ENCODE data around the gene KIF5A.

The KIF5A gene

DNA sequence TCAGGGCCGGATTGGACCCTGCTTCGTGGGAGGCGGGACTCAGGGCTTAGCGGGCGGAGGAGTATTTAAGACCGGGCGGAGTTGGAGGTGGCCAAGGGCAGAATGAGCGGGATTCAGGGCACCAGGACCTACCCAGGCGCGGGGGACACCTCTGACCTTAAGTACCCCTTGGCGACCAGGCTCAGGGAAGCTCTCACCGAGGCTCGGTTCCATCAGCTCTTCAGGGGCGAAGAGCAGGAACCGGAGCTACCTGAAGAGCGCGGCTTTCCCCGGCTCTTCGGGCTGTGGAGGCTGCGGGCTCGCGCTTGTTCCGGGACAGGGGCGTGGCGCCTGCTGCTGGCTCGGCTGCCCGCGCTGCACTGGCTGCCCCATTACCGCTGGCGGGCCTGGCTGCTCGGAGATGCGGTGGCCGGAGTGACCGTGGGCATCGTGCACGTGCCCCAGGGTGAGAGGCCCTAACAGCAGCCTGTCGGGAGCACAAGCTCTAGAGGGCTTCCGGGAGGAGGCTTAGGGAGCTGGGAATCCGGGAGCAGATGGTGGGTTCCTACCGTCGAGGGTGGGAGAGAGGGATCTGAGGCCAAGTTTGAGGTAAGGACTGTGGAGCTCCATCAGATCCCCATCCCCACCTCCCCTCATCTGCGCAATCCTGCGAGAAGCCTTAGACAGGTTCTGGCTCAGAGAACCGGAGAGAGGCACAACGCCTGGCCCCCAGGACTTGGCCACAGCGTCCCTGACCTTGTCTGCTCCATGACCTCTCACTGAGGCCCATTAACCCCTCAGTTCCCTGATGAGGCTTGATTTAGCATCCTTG is 69.8 kb downstream of the KIF5A start:
- H3K27ac ChIP-seq = no peak overlapping the region
- no peak for TF ChIP-seq ZFX (IDR thresholded peaks at IDR 0.05)
- TF ChIP-seq, protein P1, sequence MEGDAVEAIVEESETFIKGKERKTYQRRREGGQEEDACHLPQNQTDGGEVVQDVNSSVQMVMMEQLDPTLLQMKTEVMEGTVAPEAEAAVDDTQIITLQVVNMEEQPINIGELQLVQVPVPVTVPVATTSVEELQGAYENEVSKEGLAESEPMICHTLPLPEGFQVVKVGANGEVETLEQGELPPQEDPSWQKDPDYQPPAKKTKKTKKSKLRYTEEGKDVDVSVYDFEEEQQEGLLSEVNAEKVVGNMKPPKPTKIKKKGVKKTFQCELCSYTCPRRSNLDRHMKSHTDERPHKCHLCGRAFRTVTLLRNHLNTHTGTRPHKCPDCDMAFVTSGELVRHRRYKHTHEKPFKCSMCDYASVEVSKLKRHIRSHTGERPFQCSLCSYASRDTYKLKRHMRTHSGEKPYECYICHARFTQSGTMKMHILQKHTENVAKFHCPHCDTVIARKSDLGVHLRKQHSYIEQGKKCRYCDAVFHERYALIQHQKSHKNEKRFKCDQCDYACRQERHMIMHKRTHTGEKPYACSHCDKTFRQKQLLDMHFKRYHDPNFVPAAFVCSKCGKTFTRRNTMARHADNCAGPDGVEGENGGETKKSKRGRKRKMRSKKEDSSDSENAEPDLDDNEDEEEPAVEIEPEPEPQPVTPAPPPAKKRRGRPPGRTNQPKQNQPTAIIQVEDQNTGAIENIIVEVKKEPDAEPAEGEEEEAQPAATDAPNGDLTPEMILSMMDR (conservative IDR thresholded peaks at IDR 0.05) = no peak

DNA sequence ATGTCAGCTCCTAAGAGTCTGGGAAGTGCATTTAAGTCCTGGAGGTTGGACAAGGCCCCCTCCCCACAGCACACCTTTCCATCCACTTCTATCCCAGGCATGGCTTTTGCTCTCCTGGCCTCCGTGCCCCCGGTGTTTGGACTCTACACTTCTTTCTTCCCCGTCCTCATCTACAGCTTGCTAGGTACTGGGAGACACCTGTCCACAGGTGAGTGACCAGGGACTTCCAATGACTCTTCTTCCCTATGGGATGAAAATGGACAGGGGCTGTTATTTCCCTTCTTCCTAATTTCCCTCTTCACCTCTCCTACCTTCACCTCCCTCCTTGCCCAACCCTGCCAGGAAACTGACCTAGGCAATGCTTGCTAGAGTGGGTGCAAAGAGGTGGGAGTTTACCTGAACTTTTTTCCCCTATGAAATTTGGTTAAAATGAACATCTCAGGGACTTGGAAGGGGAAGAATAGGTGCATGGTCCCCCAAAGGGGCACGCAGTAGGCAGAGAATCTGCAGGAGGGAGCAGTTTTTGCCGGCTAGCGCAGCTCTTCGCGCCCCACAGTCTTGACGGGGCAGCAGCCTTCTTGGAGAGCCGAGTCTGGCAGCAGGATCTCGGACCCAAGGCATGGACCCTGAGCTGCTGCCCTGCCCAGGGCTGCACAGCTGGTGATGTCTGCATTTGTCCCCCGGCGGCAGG is 70.5 kb downstream of the KIF5A start:
- no peak for TF ChIP-seq ZFX (IDR thresholded peaks at IDR 0.05)
- TF ChIP-seq, protein P1 (conservative IDR thresholded peaks at IDR 0.05) = no peak
- H3K27ac ChIP-seq = no peak overlapping the region

DNA sequence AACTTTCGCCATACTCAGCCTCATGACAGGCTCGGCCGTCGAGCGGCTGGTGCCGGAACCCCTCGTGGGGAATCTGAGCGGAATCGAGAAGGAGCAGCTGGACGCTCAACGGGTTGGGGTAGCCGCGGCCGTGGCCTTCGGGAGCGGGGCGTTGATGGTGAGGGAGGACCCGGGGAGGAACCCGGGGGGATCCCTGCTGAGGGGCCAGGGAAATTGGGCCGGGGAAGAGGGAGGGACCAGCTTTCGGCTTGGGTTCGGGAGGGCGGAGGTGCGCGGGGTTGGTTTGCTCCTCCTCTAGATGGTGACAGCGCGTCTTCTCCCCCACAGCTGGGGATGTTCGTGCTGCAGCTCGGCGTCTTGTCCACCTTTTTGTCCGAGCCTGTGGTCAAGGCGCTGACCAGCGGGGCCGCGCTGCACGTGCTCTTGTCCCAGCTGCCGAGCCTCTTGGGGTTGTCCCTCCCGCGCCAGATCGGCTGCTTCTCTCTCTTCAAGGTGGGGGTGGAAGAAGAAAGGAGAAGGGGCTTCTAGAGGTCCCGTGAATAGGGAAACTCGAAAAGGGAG is 71.2 kb downstream of the KIF5A start:
- no peak for TF ChIP-seq ZFX (IDR thresholded peaks at IDR 0.05)
- TF ChIP-seq, protein P1 (conservative IDR thresholded peaks at IDR 0.05) = no peak
- no peak overlapping the region for H3K27ac ChIP-seq

DNA sequence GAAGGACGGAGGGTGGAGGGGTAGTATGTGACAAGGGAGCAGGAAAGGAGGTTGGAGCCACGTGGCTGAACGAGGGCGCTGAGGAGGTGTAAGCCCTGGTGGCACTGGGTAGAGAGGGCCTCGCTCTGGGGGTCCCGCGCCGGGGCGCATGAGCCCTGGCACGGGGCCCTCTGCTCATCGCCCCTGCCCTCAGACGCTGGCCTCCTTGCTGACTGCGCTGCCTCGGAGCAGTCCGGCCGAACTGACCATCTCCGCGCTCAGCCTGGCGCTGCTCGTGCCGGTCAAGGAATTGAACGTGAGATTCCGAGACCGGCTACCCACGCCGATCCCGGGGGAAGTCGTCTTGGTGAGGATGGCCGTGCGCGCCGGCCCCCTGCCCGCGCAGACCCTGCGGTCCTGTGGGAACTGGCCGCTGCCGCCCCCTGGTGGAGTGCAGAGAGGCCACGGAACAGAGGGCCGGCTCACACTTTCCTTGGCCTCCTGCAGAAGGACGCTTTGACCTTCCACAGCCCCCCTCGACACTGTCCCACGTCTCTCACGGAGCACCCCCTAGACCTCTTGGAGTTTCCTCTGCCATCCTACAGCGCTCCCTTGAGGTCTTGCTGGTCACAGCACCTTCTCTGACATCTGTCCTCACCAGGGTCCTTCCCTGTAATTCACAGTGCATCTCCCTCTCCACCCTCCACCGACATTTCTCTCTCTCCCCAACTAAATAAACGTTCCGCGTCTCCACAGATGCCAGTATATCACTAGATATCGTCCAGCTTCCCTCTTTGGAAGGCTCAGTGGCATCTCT is 71.9 kb downstream of the KIF5A start:
- TF ChIP-seq ZFX (IDR thresholded peaks at IDR 0.05) = no peak
- TF ChIP-seq, protein P1 (conservative IDR thresholded peaks at IDR 0.05) = peak; percentile 95
- no peak overlapping the region for H3K27ac ChIP-seq

DNA sequence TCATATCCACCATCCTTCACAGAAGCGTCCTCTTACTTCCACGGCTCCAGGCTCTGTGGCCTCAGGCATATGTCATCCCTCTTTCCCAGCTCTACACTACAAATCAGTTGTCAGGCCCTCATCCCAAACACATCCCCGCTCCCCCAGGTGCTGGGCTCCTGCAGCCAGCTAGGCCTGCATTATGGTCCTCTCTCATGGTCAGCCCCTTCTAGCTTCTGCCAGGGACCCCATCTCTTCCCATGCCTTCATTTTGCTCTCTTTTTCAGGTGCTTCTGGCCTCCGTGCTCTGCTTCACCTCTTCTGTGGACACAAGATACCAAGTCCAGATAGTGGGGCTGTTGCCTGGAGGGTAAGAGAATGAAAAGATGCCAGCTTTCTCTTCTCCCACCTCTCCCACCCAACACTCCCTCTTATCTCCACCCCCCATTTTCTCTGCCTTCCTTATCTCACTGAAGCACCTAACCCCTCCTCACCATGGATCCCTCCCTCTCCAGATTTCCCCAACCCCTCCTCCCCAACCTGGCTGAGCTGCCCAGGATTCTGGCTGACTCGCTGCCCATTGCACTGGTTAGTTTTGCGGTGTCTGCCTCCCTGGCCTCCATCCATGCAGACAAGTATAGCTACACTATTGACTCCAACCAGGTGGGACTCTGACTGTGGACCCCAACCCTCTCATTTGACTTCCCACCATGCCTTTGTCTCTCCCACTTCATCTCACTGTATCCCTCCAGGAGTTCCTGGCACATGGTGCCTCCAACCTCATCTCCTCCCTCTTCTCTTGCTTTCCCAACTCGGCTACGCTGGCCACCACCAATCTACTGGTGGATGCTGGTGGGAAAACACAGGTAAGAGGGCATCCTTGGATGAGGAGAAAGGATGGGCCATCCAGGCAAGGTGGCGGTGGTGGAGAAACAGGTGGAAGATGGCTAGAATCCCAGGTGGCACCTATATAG is 72.7 kb downstream of the KIF5A start:
- TF ChIP-seq ZFX (IDR thresholded peaks at IDR 0.05) = no peak
- TF ChIP-seq, protein P1 (conservative IDR thresholded peaks at IDR 0.05) = no peak
- no peak overlapping the region for H3K27ac ChIP-seq

DNA sequence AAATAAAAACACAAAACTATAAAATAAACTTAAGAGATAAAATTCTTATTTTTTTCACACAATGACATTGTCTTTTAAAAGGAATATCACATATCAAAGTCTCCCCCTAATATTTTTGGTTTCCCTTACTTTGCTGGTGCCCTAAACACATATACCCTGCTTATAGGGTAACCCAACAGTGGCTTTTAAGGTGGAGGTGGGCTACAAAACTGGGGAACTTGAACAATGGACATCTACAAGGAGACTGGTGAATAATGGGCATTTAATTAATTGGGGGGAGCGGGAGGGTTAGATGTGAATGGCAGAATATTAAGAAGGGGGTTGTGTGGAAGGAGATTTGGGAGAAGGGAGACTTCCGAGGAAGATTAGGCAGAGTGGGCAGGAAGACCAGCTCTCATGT is 73.5 kb downstream of the KIF5A start:
- no peak for TF ChIP-seq ZFX (IDR thresholded peaks at IDR 0.05)
- TF ChIP-seq, protein P1 (conservative IDR thresholded peaks at IDR 0.05) = no peak
- H3K27ac ChIP-seq = no peak overlapping the region

All from C4-2B (cell line).